ENCODE measurements around the gene SLC25A5.

GRCh38 chrX:119503484-119503861 is 35.2 kb downstream of the SLC25A5 start:
- TF ChIP-seq CTCF (IDR thresholded peaks at IDR 0.05; ENCODE audit: insufficient read depth, low read length, poor library complexity, severe bottlenecking) (no peak), EZH2phosphoT487 (conservative IDR thresholded peaks at IDR 0.05; ENCODE audit: low read length) (no peak)
